Measurements from ENCODE around the gene SDF4. TPM values are rescaled to one million over a fixed set of nuclear protein-coding genes. Genes with fewer than 3 reads are reported as not detected.

The SDF4 gene
- total RNA-seq, 2 donors from 2014 or later: 177 to 185 TPM

- intact Hi-C loops (cut with DNase I): no loop called here
- Histone ChIP-seq H3K4me1 (replicated peaks) (no peaks in the 10 kb centered on the region), H3K27me3 (replicated peaks; ENCODE audit: insufficient read depth) (no peaks in the 10 kb centered on the region), H3K36me3 (no peaks in the 10 kb centered on the region), H3K4me3 (no peak overlapping the region), H3K27ac (no peak overlapping the region), H3K9me3 (no peaks in the 10 kb centered on the region)
- DNase-seq (ENCODE audit: low spot score): no peak
- TF ChIP-seq CTCF (IDR thresholded peaks at IDR 0.05) (no peak), POLR2AphosphoS5 (IDR thresholded peaks at IDR 0.05) (no peak), POLR2A (IDR thresholded peaks at IDR 0.05) (no peak)
- WGBS: 76% methylated on average over 5 of the region's 5 CpGs
Observed at GRCh38 chr1:1189111-1189510, 42.7 kb downstream of the SDF4 start.

- no peak for DNase-seq (ENCODE audit: low spot score)
- intact Hi-C loops (cut with DNase I): no loop called here
- H3K9me3 ChIP-seq: no peaks in the 10 kb centered on the region
- no peaks in the 10 kb centered on the region for H3K4me1 ChIP-seq (replicated peaks)
- no peaks in the 10 kb centered on the region for H3K36me3 ChIP-seq
- no peak overlapping the region for H3K4me3 ChIP-seq
- H3K27me3 ChIP-seq (replicated peaks; ENCODE audit: insufficient read depth): no peaks in the 10 kb centered on the region
- TF ChIP-seq POLR2A (IDR thresholded peaks at IDR 0.05) (no peak), CTCF (IDR thresholded peaks at IDR 0.05) (no peak)
- no peak overlapping the region for H3K27ac ChIP-seq
Observed at GRCh38 chr1:1187938-1188337, 43.9 kb downstream of the SDF4 start.

GRCh38 chr1:1185101-1185765 lies 46.6 kb downstream of the SDF4 start:
- 85% methylated on average over 30 of the region's 31 CpGs for WGBS
- H3K27me3 ChIP-seq (replicated peaks; ENCODE audit: insufficient read depth): no peaks in the 10 kb centered on the region
- intact Hi-C loops (cut with DNase I): no loop called here

GRCh38 chr1:1183833-1184775 lies 47.7 kb downstream of the SDF4 start:
- TF ChIP-seq CTCF (IDR thresholded peaks at IDR 0.05) (no peak), POLR2AphosphoS5 (IDR thresholded peaks at IDR 0.05) (no peak), POLR2A (IDR thresholded peaks at IDR 0.05) (no peak)
- Histone ChIP-seq H3K36me3 (no peaks in the 10 kb centered on the region), H3K9me3 (no peaks in the 10 kb centered on the region), H3K4me3 (no peak overlapping the region), H3K27me3 (replicated peaks; ENCODE audit: insufficient read depth) (no peaks in the 10 kb centered on the region), H3K4me1 (replicated peaks) (no peaks in the 10 kb centered on the region), H3K27ac (no peak overlapping the region)
- 84% methylated on average over 33 of the region's 33 CpGs for WGBS
- no peak for DNase-seq (ENCODE audit: low spot score)
- intact Hi-C loops (cut with DNase I): no loop called here

More at GRCh38 chr1:1185101-1185765, 46.6 kb downstream of the SDF4 start:
- Histone ChIP-seq H3K9me3 (no peaks in the 10 kb centered on the region), H3K4me1 (replicated peaks) (no peaks in the 10 kb centered on the region), H3K36me3 (no peaks in the 10 kb centered on the region), H3K4me3 (no peak overlapping the region), H3K27ac (no peak overlapping the region)
- no peak for TF ChIP-seq POLR2A (IDR thresholded peaks at IDR 0.05)
- TF ChIP-seq CTCF (IDR thresholded peaks at IDR 0.05): no peak
- DNase-seq (ENCODE audit: low spot score): no peak
